Activated CD4-positive, CD25-positive, alpha-beta regulatory T cell (primary cell): ENCODE data around the gene ZNF784.

Source experiments
- DNase-seq, 4 experiments: peaks; one replicate each; lab custom pipeline; 2025; lab: John Stamatoyannopoulos, UW

ZNF784 gene, protein sequence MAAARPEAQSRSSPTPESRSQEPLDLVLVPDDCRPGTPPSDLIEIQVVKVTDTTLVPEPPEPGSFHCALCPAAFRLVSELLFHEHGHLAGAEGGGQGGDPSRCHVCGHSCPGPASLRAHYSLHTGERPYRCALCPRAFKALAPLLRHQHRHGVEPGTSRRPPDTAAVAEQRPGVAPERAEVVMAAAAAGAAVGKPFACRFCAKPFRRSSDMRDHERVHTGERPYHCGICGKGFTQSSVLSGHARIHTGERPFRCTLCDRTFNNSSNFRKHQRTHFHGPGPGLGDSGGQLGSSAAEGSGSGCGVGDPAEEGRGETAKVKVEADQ

DNA sequence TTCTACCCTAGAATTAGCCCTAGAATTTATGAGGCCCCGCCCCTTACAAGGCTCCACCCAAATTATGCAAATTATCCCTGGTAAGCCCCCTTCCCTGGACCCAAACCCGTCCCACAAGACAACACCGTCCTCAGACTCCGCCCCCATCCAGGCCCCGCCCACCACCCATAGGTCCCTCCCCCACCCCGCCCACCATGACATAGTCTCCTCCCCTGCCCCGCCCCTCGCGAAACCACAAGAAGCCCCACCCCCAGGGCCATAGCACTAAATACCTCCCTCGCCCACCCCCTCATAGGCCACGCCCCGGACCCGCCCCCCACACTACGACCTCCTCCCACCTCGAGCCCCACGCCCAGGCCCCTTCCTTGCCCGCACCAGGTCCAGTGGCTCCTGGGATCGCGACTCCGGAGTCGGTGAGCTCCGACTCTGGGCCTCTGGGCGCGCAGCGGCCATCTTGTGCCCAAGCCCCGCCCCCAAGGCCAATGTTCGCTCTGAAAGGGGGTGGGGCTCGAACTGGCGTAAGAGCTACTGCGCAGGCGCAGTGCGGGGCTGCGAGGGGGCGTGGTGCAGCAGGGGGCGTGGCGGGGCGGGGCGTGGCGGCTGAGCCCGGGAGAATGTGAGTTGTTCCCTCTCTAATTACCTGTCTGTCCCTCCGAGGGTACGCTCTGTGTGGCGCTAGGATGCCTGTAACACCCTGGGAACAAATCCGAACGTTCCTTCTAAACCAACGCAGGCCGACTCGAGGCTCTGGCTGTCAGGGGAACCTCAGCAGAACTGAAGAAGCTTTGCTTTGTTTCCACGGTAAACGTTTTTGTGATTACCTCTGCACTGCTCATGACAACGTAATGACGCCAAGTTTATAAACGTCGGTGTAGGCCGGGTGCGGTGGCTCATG, at the start of gene ZNF784:
TSS of gene ZNF784 (minus strand) at position 458 of the 895 bp plus-strand sequence. CDS start at position 453, 5 bp downstream.
- peak; percentile 89 to 94 (median 92) for DNase-seq

DNA sequence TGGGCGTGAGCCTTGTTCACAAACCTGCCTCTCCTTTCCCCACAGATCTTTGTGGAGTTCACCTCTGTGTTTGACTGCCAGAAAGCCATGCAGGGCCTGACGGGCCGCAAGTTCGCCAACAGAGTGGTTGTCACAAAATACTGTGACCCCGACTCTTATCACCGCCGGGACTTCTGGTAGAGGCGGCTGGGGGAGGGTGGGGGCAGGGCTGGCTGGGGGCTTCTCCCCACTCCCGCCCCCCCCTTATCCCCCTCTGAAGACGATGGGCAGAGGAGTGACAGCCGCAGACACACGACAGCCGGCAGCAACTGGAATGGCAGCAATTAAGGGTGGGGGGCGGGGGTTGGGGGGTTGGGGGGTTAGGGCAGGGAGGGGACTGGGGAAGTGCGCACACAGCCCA, 49.5 kb upstream of the ZNF784 start:
- no peak for DNase-seq

DNA sequence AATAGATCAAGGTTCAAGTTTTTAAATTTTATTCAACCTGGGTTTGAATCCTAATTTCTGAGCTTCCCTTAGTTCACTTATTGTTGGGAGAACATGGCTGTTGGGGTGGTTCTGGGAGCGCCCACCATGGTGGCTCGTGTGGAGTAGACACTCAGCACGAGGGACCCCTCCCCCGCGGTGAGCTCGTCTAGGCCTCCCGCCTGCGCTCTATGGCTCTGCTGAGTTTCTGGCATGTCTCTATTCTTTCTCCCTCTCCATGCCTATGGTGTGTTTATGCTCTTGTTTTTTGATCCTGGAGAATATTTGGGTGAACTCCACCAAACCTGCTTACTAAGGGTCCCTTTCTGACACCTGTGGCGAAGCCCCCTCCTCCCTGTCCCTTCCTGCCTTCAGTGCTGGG, 49.1 kb upstream of the ZNF784 start:
- DNase-seq, result no peak

DNA sequence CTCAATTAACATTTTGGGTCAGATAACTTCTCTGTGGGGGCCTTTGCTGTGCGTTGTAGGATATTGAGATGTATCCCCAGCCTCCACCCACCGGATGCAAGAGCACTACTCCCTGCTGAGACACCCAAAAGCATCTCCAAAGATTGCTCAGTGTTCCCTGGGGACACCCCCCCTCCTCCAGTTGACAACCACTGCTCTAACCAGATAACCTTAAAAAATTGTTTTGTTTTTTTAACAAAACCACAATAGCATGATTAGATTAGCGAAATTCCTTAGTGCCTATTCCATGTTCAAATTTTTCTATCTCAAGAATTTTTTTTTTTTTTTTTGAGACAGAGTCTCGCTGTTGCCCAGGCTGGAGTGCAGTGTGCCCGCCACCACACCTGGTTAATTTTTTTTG, 48.1 kb upstream of the ZNF784 start:
- DNase-seq, result no peak

DNA sequence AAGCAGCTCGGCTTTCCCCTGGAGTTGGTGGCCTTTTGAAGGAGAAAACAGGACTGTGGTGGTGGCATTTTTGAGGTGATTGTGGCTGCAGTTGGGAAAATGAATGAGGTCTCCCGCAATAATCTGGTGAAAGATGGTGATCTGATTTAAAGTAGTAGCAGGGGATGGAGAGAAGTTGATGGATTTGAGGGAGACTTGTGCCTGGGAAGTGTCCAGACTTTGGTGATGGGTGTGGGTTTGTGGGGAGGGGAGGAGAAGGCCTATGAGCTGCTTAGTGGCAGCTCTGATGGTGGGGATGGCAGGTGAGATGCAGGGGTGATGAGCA, 46.6 kb upstream of the ZNF784 start:
- no peak for DNase-seq

DNA sequence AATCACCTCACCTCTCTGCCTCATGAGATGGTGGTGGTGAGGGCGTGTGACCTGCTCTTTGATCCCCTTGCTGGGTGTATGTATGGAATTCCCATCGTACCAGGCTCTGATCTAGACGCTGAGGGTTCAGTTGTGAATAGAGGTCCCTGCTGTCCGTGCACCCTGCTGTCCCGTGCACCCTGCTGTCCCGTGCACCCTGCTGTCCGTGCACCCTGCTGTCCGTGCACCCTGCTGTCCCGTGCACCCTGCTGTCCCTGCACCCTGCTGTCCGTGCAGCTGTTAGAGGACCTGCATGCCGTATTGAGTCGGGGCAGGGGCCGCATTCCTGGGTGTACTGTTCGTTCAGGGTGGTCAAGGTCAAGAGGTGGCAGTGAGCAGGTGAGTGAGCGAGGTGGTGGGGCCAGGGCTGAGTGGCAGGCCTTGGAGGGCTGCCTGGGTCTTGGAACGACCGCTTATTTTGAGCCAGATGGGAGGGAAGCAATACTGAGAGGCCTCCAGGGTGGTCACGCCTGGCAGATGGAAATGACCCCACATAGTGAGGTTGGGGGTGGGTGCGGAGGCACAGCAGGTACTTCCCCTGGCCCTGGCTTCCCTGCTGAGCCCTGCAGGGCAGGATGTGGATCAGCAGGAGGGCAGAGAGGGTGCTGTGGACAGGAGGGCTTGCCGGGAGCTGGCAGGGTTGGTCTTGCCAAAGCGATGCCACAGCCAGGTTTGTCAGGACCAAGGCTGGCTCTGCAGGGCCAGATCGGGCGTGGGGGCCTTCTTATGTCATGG, 46.1 kb upstream of the ZNF784 start:
- DNase-seq, result peak in 2 of 4 experiments; percentile 21 to 24

DNA sequence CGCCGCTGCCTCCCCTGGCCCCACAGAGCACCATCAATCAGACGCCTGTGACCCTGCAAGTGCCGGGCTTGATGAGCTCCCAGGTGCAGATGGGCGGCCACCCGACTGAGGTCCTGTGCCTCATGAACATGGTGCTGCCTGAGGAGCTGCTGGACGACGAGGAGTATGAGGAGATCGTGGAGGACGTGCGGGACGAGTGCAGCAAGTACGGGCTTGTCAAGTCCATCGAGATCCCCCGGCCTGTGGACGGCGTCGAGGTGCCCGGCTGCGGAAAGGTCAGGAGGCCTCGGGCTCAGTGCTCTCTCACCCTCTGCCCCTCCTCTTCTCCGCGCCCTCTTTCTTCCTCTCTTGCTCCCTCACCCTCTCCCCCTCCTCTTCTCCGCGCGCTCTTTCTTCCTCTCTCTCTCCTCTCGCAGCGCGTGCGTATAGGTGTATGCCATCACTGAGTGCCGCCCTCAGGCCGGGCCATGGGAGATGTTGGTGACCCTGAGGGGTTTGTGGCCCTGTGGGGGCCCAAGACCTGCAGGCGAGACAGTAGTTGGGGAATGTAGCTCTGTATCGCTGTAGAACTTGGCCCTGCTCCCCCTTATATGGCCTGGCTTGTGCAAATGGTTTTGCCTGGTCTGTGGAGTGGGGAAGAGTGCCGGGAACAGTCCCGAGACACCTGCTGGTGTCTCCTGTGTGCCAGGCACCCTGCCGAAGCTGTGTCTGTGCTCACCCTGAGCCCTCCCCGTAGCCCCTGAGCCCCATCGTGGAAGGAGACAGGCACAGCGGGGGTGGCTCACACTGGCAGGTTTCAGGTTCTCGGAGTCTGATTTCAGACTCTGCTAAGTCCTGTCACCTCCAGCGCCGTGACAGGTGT, 45.3 kb upstream of the ZNF784 start:
- no peak for DNase-seq

DNA sequence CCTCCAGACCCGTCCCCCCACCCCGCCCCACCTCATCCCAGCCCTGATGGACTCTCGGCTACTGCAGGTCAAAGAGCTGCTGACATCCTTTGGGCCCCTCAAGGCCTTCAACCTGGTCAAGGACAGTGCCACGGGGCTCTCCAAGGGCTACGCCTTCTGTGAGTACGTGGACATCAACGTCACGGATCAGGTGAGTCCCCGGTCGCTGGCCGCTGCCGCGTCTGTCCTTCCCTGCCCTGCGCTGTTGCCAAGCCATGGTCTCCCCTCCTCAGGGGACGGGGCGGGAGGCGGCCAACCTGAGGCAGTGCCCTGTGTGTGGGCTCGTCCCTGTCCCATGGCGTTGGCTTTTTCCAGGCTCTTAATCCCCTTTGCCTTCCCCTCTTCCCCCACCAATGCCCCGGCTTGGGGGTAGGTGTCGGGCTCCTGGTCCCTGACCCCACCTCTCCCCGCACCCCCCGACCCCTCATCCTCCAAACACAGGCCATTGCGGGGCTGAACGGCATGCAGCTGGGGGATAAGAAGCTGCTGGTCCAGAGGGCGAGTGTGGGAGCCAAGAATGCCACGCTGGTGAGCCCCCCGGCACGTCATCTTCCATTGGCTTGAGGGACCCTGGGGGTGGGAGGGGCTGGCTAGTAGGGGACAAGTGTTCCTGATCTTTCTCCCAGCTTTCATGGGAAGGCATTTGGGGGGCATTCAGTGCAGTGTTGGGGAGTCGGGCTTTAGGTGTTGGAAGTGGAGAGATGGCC, 44.4 kb upstream of the ZNF784 start:
- DNase-seq, result no peak

DNA sequence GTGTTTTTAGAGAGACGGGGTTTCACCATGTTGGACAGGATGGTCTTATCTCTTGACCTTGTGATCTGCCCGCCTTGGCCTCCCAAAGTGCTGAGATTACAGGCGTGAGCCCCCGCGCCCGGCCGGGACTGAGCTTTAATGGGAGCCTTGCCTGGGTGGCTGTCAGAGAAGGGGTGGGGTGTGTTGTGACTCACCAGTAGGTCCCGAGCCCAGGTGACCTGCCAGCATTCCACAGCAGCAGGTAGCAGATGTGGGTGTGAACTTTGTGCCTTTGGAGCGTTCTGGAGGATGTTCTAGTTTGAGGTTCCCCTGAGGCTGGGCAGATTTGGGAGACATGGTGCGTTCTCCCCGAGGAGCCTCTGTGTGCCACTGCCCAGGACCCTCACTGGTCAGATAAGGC, 43.6 kb upstream of the ZNF784 start:
- DNase-seq, result no peak

DNA sequence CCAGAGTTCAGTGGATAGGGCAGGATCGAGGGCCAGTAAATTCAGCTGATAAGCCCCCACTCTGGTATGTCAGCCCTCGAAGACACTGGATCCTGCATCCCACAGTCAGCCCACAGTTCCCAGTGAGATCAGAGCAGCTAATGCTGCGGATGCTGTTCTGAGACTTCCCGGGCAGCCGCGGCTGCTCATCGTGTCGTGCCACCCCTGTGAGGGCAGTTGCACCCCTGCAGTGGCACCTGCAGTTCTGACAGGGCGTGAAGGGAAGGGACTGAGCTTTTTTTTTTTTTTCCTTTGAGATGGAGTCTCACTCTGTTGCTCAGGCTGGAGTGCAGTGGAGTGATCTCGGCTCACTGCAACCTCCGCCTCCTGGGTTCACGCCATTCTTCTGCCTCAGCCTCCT, 43.1 kb upstream of the ZNF784 start:
- no peak for DNase-seq

DNA sequence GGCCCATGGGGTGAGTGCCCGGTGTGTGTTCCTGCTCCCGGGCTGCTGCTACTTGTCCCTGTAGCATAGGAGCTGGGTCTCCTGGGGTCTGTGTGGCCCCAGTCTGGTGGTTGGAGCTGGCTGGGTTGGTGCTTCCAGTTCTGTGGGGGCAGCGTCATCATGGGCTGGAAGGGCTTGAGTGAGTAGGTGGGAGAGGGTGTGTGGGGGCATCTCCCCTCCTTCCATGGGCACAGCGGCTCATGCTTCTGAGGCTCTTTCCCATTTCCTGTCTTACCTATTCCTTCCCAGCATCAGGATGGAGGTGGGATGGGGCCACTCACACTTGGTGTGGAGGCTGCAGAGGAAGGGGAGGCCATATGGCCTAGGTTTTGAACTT, 42.6 kb upstream of the ZNF784 start:
- no peak for DNase-seq

DNA sequence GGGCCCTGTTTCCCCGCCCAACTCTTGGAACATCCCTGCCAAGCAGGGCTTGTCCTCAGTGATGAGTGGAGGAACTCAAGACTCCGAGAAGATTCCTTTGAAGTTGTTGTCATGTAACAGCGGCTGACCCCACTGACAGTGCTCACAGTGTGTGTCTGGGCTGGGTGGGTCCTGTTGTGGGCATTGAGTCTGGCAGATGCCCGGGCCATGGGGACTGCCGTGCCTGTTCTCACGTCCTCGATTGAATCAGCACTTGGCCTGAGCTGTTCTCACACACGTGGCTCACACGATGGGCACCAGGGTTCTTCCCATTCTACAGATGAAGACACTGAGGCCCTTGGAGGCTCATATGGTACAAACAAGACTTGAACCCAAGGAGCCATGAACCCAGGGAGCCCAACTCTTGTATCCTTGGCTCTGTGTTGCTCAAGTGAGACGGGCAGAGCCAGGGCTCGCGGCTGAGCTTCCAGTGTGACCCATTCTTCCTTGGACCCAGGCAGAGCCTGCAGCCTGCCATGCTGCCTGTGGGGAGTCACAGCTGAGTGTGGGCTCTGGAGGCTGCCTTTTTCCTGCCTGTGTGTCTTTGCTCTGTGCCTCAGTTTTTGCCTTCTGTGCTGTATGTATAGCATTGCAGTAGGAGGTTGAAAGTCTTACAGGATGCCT, 42.1 kb upstream of the ZNF784 start:
- no peak for DNase-seq

DNA sequence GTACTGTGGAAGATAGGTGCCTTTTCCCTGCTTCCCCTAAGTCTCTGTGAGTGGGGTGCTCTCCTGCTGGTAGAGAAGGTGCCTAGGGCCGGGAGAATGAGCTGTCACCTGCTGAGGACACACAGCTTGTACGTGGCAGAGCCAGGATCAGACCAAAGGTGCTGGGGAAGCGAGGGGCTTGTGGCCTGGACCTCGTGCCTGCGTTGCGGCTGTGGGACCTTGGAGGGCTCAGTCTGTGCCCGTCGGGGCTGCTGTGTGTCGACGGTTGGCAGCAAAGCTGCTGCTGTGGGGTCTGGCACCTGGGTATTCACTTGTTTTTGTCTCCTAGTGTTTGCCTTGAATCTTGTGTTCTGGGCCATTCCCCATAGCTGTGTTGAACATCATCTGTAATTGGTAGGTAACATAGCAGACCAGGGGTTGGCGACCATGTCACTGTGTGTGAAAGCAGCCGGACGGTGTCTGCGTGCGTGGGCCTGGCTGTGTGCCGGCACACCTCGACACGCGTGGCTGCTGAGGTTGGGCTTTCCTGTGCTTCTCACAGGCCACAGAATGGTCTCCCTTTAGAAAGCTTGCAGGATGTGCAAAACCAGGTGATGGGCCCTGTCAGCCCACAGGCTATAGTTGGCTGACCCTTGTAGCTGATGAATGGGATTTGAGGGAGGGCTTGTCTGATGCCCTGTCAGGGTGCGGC, 39.6 kb upstream of the ZNF784 start:
- no peak for DNase-seq

DNA sequence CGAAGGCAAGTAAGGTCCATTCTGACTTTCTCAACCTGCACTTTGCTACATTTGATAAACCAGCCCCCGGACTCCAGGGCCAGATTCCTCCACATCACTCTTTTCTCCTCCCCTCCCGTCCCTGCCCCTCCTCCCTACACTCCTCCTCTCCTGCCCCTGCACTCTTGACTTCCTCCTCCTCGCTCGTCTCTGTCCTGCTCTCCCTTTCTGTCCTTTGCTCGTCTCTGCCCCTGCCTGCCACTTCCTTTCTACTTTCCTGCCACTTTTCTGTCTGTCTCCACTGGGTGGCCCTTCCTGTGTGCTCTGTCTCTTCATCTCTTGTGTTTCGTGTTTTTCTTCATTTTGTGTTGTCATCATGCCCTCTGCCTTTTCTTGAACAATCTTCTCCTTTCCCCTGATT, 37.5 kb upstream of the ZNF784 start:
- DNase-seq, result no peak

DNA sequence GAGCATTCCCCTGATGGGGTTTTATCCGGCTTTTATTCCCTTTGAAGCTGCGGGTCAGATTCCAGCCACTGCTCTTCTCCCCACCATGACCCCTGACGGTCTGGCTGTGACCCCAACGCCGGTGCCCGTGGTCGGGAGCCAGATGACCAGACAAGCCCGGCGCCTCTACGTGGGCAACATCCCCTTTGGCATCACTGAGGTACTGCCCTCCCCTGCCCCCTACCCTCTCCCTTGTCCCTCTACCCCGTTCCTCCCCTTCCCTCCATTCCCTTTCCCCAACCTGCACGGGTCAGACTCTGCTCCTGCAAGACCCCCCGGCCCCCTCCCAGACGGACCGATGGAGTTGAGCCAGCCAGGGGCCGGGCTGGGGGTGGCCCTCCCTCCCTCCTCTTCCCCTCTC, 36.6 kb upstream of the ZNF784 start:
- DNase-seq, result no peak

DNA sequence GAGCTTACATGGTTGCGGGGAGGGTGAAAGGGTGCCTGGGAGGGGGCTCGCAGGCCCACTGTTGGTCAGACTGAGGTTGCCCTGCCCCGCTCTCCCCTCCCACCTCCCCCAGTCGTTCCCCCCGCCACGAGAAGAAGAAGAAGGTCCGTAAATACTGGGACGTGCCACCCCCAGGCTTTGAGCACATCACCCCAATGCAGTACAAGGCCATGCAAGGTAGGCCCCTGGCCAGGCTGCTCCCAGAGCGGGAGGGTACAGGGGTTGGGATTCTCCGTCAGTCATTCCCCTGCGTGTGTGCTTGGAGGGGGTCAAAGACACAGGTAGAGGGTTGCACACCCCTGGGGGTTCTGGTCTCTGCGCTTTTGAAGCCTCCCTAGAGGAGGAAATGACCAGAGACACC, 36.0 kb upstream of the ZNF784 start:
- no peak for DNase-seq

DNA sequence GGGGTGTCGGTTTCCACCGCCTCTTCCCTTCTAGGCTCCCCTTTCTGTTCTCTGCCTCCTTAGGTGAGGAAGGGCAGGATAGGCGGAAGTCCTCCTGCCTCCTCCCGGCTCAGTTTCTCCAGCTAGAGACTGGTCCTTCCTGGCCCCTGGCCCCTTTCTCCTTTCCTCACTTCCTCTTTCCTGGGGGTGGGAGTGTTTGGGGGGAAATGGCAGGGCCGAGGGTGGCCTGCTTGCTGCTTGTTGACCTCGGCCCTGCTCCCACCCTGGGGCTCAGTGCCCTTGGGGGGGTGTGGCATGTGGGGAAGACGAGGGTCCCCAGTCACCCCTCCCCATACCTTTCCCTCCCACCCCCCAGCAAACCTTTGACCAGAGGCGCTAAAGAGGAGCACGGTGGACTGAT, 35.5 kb upstream of the ZNF784 start:
- no peak for DNase-seq

DNA sequence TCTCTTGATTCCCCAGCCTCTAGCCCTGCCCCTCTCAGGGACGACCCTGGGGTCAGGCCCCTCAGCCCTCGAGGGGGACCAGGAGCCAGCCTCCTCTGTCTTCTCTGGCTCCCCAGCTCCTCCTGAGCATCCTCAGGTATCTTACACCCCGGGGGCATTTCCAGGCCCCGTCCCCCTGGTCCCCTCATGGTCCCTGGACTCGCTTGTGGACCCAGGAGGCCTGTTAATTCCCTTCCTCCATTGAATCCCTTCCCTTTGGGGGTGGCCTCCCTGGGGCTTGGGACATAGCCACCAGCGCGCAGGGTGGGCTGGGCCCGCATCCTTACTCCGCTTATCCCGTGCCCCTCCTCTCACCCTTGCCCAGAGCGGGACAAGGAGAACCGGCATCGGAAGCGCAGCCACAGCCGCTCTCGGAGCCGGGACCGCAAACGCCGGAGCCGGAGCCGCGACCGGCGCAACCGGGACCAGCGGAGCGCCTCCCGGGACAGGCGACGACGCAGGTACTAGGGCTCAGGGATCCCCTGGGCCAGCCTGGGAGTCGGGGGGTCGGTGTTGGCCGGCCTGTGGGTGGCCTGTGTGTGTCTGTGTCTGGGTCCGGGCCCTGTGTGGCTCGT, 34.6 kb upstream of the ZNF784 start:
- DNase-seq, result no peak

DNA sequence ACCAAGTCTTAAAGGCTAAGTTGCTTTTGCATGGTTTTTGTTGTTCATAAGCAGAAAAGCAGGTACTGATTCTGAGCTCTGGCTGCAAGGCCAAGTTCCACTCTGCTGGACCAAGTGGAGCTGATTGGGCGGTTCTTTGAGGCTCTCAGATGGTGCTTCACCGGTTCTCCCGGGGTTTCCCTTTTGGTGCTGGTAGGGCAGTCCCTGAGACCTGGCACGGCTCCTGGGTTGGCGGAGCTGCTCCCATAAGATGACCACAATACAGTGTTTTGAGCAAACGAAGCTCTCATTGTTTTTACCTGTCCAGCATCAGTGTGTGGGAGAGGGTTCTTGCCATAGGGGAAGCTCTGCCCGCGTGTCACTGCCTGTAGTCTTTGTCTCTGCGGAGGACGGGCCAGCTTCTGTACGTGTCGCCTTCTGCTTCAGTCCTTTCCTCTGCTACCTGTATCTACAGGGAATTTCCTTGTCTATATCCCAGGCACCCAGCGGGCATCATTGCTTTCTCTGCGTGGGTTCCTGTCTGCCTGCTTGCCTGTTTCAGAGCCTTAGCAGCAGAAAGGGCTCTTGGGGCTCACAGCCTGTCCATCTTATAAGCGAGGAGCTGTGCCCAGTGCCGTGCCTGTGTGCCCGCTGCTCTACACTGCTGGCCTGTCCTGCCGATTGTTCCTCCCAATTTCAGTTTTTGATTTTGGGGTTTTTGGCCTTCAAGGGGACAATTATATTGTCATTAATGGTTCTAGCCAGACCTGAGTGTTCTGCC, 32.8 kb upstream of the ZNF784 start:
- DNase-seq, result no peak
